OCI-LY1 (cell line): ENCODE results near the gene RPS6KA2.

Experiments used
- H2AFZ ChIP-seq: fragments of 200-600 bp; sonication (generic), shearing (Covaris generic); 2 replicates; pipeline ENCODE4 v1.6.0; 2014; ENCODE audit warnings: antibody characterized with exemption, mild to moderate bottlenecking, low read length
- H3F3A ChIP-seq: fragments of 200-600 bp; sonication (generic), shearing (Covaris generic); 2 replicates; pipeline ENCODE4 v1.6.0; 2014; ENCODE audit warnings: mild to moderate bottlenecking, antibody characterized with exemption, low read length, moderate library complexity; ENCODE audit not compliant: insufficient read depth
- H3K27ac ChIP-seq: fragments of 200-600 bp; sonication (generic); 2 replicates; pipeline ENCODE4 v1.5.1; 2014; ENCODE audit warnings: low read length, mixed run types, mild to moderate bottlenecking, low read depth; ENCODE audit not compliant: poor library complexity, severe bottlenecking
- H3K27me3 ChIP-seq: fragments of 200-600 bp; sonication (generic); 2 replicates; pipeline ENCODE4 v1.6.0; 2014; ENCODE audit warnings: antibody characterized with exemption, mild to moderate bottlenecking, low read length, moderate library complexity; ENCODE audit not compliant: insufficient read depth
- H3K36me3 ChIP-seq: fragments of 200-600 bp; sonication (generic); 2 replicates; pipeline ENCODE4 v1.6.1; 2014; ENCODE audit warnings: mild to moderate bottlenecking, antibody characterized with exemption, low read length, moderate library complexity, mixed read lengths; ENCODE audit not compliant: insufficient read depth
- H3K4me1 ChIP-seq: fragments of 200-600 bp; sonication (generic); 2 replicates; pipeline ENCODE4 v1.5.1; 2014; ENCODE audit warnings: mild to moderate bottlenecking, low read length, moderate library complexity; ENCODE audit not compliant: insufficient read depth, severe bottlenecking
- H3K4me2 ChIP-seq: fragments of 200-600 bp; sonication (generic), shearing (Covaris generic); 2 replicates; pipeline ENCODE4 v1.6.1; 2014; ENCODE audit warnings: low read length
- H3K4me3 ChIP-seq: fragments of 200-600 bp; sonication (generic); 2 replicates; pipeline ENCODE4 v1.5.1; 2014; ENCODE audit warnings: low read length, low read depth, mild to moderate bottlenecking, mixed read lengths; ENCODE audit not compliant: poor library complexity, severe bottlenecking
- H3K79me2 ChIP-seq: fragments of 200-600 bp; shearing (Covaris generic); 2 replicates; pipeline ENCODE4 v1.6.1; 2016; ENCODE audit warnings: mixed run types, low read length, mixed read lengths; ENCODE audit not compliant: insufficient read depth
- H3K9ac ChIP-seq: fragments of 200-600 bp; sonication (generic), shearing (Covaris generic); 2 replicates; pipeline ENCODE4 v1.6.1; 2014; ENCODE audit warnings: mild to moderate bottlenecking, low read length, mixed read lengths
- H3K9me2 ChIP-seq: fragments of 200-600 bp; sonication (generic), shearing (Covaris generic); 2 replicates; pipeline ENCODE4 v1.6.1; 2014; ENCODE audit warnings: low read depth, mild to moderate bottlenecking, low read length, mixed read lengths
- H3K9me3 ChIP-seq: fragments of 200-600 bp; shearing (Covaris generic); 2 replicates; pipeline ENCODE4 v1.6.1; 2014; ENCODE audit warnings: low read length, mixed read lengths
- H4K20me1 ChIP-seq: fragments of 200-600 bp; sonication (generic), shearing (Covaris generic); 2 replicates; pipeline ENCODE4 v1.6.0; 2016; ENCODE audit warnings: mild to moderate bottlenecking, low read length; ENCODE audit not compliant: insufficient read depth
- CTCF ChIP-seq: fragments of 200-600 bp; sonication (generic), shearing (Covaris generic); IDR thresholded peaks from 2 replicates; pipeline ENCODE4 v1.5.1; 2017; ENCODE audit warnings: mild to moderate bottlenecking, antibody characterized with exemption, low read length, moderate library complexity, mixed read lengths
- EZH2 ChIP-seq: fragments of 200-600 bp; sonication (generic), shearing (Covaris generic); IDR thresholded peaks from 2 replicates; pipeline ENCODE4 v1.8.0; 2017; ENCODE audit warnings: borderline replicate concordance, mixed run types, mild to moderate bottlenecking, antibody characterized with exemption, low read length, moderate library complexity, mixed read lengths

The RPS6KA2 gene

GRCh38 chr6:166625356-166625755 is 1.7 kb downstream of the RPS6KA2 start:
- Histone ChIP-seq H3K4me1 (peaks cover 6% of the 10 kb centered on the region), H3K9me3 (no peaks in the 10 kb centered on the region), H3K79me2 (no peaks in the 10 kb centered on the region), H3K9ac (no peak overlapping the region), H3K27me3 (peaks cover 4% of the 10 kb centered on the region; the same call in 1 of the 2 replicates), H3K36me3 (no peaks in the 10 kb centered on the region), H3K27ac (no peak overlapping the region), H2AFZ (no peak overlapping the region), H3K4me3 (no peak overlapping the region), H3F3A (no peaks in the 10 kb centered on the region), H3K4me2 (no peak overlapping the region), H4K20me1 (no peaks in the 10 kb centered on the region), H3K9me2 (no peaks in the 10 kb centered on the region)
- no peak for TF ChIP-seq EZH2
- TF ChIP-seq CTCF = no peak

- H3K4me3 ChIP-seq = no peak overlapping the region
- no peaks in the 10 kb centered on the region for H3K27me3 ChIP-seq
- peaks cover 6% of the 10 kb centered on the region for H3K4me1 ChIP-seq
- no peaks in the 10 kb centered on the region for H3F3A ChIP-seq
- H3K36me3 ChIP-seq = no peaks in the 10 kb centered on the region
- H4K20me1 ChIP-seq = no peaks in the 10 kb centered on the region
- no peak overlapping the region for H2AFZ ChIP-seq
- TF ChIP-seq CTCF (no peak), EZH2 (no peak)
- H3K9me3 ChIP-seq = no peaks in the 10 kb centered on the region
- H3K4me2 ChIP-seq = no peak overlapping the region
- H3K9ac ChIP-seq = no peak overlapping the region
- no peak overlapping the region for H3K27ac ChIP-seq
- H3K79me2 ChIP-seq = no peaks in the 10 kb centered on the region
- H3K9me2 ChIP-seq = no peaks in the 10 kb centered on the region
Observed at GRCh38 chr6:166624275-166624674, 2.8 kb downstream of the RPS6KA2 start.

GRCh38 chr6:166623318-166623717 is 3.7 kb downstream of the RPS6KA2 start:
- H3K27ac ChIP-seq = no peak overlapping the region

More at GRCh38 chr6:166623318-166623717, 3.7 kb downstream of the RPS6KA2 start:
- no peaks in the 10 kb centered on the region for H3K27me3 ChIP-seq
- H3K4me2 ChIP-seq = no peak overlapping the region
- no peak overlapping the region for H3K4me3 ChIP-seq
- H4K20me1 ChIP-seq = no peaks in the 10 kb centered on the region
- no peaks in the 10 kb centered on the region for H3K9me3 ChIP-seq
- no peak overlapping the region for H3K9ac ChIP-seq
- no peaks in the 10 kb centered on the region for H3K36me3 ChIP-seq
- TF ChIP-seq CTCF (no peak), EZH2 (no peak)
- H2AFZ ChIP-seq = no peak overlapping the region
- H3K9me2 ChIP-seq = no peaks in the 10 kb centered on the region
- H3K79me2 ChIP-seq = no peaks in the 10 kb centered on the region
- peaks cover 5% of the 10 kb centered on the region for H3K4me1 ChIP-seq
- no peaks in the 10 kb centered on the region for H3F3A ChIP-seq
